Suprapubic skin (tissue), 4 donors: ENCODE data around the gene C6orf62. TPM values are rescaled to one million over a fixed set of nuclear protein-coding genes. Genes with fewer than 3 reads are reported as not detected.

Experiments used
- total RNA-seq, 4 donors: library from RNA; depleted of rRNA; stranded (reverse); fragments of >200 nt; gene quantifications; one replicate each; pipeline ENCODE4 v1.1.0, GENCODE V29; 2016

C6orf62 gene
- total RNA-seq, 4 donors from 2014 or later, result 36.5 to 69.2 (median 55.5) TPM

Other genes with a start within 250 kb of the C6orf62 start
- 10 to 100 TPM; 28.9 to 55.3 (median 38.1) TPM for gene GPLD1, start 229.6 kb downstream of the C6orf62 start, total RNA-seq
- 10 to 100 TPM; 11.2 to 16.0 (median 14.8) TPM for gene ALDH5A1, start 224.2 kb downstream of the C6orf62 start, total RNA-seq
- gene KIAA0319, start 73.0 kb downstream of the C6orf62 start, total RNA-seq, result 1 to 10 TPM in 2 of 4 donors, under 1 TPM in 2; 0.55 to 1.9 (median 0.92) TPM
- 10 to 100 TPM; 15.3 to 26.2 (median 23.8) TPM for gene TDP2, start 52.3 kb downstream of the C6orf62 start, total RNA-seq
- 10 to 100 TPM in 2 of 4 donors, 1 to 10 TPM in 2; 4.8 to 14.7 (median 10.9) TPM for gene ACOT13, start 52.1 kb downstream of the C6orf62 start, total RNA-seq
- 10 to 100 TPM; 49.6 to 89.6 (median 70.5) TPM for gene GMNN, start 55.8 kb upstream of the C6orf62 start, total RNA-seq
- gene ARMH2, start 79.8 kb upstream of the C6orf62 start, total RNA-seq, result not detected
- 10 to 100 TPM in 3 of 4 donors, 1 to 10 TPM in 1; 3.8 to 12.8 (median 11.4) TPM for gene RIPOR2, start 216.8 kb upstream of the C6orf62 start, total RNA-seq